DMS 273 (cell line): ENCODE data around the gene ZNF710.
"Not testable (repeated sequence)": the region's sequence is repeated elsewhere in the genome, so short reads cannot be mapped to it uniquely, and the experiment has no call there.

Experiments
- DNase-seq: peaks from one replicate; lab custom pipeline; 2025; ENCODE audit not compliant: unreplicated experiment; lab: John Stamatoyannopoulos, UW

Gene ZNF710

GRCh38 chr15:90058775-90059174 lies 57.7 kb downstream of the ZNF710 start:
- DNase-seq: no peak

GRCh38 chr15:90059208-90059985 lies 58.3 kb downstream of the ZNF710 start:
- no peak for DNase-seq

GRCh38 chr15:90060797-90061196 lies 59.7 kb downstream of the ZNF710 start:
- no peak for DNase-seq

GRCh38 chr15:90062023-90062442 lies 60.9 kb downstream of the ZNF710 start:
- DNase-seq: no peak

- DNase-seq: no peak
These were observed 61.4 kb downstream of the ZNF710 start for GRCh38 chr15:90062462-90062932.

GRCh38 chr15:90062973-90063769 lies 62.0 kb downstream of the ZNF710 start:
- no peak for DNase-seq

- no peak for DNase-seq
These were observed 62.7 kb downstream of the ZNF710 start for GRCh38 chr15:90063770-90064247.

- DNase-seq: no peak
These were observed 64.0 kb downstream of the ZNF710 start for GRCh38 chr15:90064911-90065681.

GRCh38 chr15:90065682-90066049 lies 64.5 kb downstream of the ZNF710 start:
- DNase-seq: no peak

GRCh38 chr15:90067181-90067952 lies 66.2 kb downstream of the ZNF710 start:
- DNase-seq: no peak

GRCh38 chr15:90067953-90068606 lies 67.0 kb downstream of the ZNF710 start:
- DNase-seq: no peak

GRCh38 chr15:90070623-90071022 lies 69.5 kb downstream of the ZNF710 start:
- DNase-seq: not testable (repeated sequence)

GRCh38 chr15:90071220-90071807 lies 70.2 kb downstream of the ZNF710 start:
- DNase-seq: peak; percentile 78

GRCh38 chr15:90072978-90073640 lies 72.0 kb downstream of the ZNF710 start:
- DNase-seq: no peak

GRCh38 chr15:90074023-90074422 lies 72.9 kb downstream of the ZNF710 start:
- no peak for DNase-seq

GRCh38 chr15:90074916-90075315 lies 73.8 kb downstream of the ZNF710 start:
- DNase-seq: no peak

GRCh38 chr15:90075420-90076289 lies 74.5 kb downstream of the ZNF710 start:
- DNase-seq: no peak

- DNase-seq: no peak
These were observed 75.6 kb downstream of the ZNF710 start for GRCh38 chr15:90076716-90077115.
